ENCODE data around the gene TP53RK.

The TP53RK gene

DNA sequence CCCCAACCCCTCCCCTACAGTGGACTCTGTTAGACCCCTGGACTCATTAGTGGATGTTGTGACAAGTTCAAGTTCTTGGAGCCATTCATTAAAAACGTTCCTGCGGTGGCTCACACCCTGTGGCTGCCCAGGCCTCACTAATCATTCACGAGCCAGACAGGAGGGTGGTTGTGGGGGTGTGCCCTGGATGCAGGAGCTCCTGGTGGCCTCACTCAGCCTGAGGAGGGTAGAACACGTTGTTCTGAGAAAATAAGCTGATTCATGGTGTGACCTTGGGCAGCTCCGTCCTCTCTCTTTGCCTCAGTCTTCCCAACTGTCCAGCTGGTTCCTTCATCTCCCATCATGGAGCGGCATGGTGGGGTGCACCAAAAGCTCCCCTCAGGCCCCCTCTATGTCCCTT lies 54.7 kb downstream of the TP53RK start:
- H3K4me2 ChIP-seq = no peak overlapping the region
- no peak overlapping the region for H3K9ac ChIP-seq
- H3K27ac ChIP-seq = no peak overlapping the region
- H3K27me3 ChIP-seq = no peaks in the 10 kb centered on the region
- no peak overlapping the region for H3K4me3 ChIP-seq
- TF ChIP-seq Cebpa-rat (IDR thresholded peaks at IDR 0.05) = no peak
- no peaks in the 10 kb centered on the region for H3K4me1 ChIP-seq
- no peaks in the 10 kb centered on the region for H3K36me3 ChIP-seq
- no peaks in the 10 kb centered on the region for H3K9me3 ChIP-seq
- H4K20me1 ChIP-seq = no peaks in the 10 kb centered on the region

All from BLaER1 (cell line).